GM12892 (cell line): ENCODE data around the gene HMCN2.

ENCODE experiments used
- POLR2A ChIP-seq: IDR thresholded peaks from 2 replicates; pipeline ENCODE4 v1.6.1; 2011; ENCODE audit warnings: low read depth, low read length, control low read depth
- TAF1 ChIP-seq: IDR thresholded peaks from 2 replicates; pipeline ENCODE4 v1.6.1; 2011; ENCODE audit warnings: low read depth, mild to moderate bottlenecking, control low read depth, low read length, borderline replicate concordance

- TF ChIP-seq POLR2A = no peak
- TF ChIP-seq TAF1 = no peak
These were observed 96.4 kb downstream of the HMCN2 start for GRCh38 chr9:130361873-130362362.
